Measurements from ENCODE around the gene FGF8.

The FGF8 gene

GRCh38 chr10:101779544-101780186 lies 3.8 kb upstream of the FGF8 start:
- ChIA-PET CTCF (interaction anchor here (1.0 to 10.7 kb wide), 23 partner anchors 7 to 566 kb away, joined by 3 to 331 read pairs (median 10); partner anchors contain the start of genes DPCD and POLL), POLR2A (interaction anchor here (0.7 kb wide), 1 partner anchor 177 kb away, joined by 3 read pairs; no protein-coding TSS in a partner anchor)
- peak; percentile 88 for TF ChIP-seq CTCF (IDR thresholded peaks at IDR 0.05; ENCODE audit: control extremely low read depth, extremely low read depth, low read depth, missing control alignments)
- peak; percentile 89 for DNase-seq (ENCODE audit: extremely low spot score)

GRCh38 chr10:101778781-101779543 lies 3.0 kb upstream of the FGF8 start:
- no peak for TF ChIP-seq CTCF (IDR thresholded peaks at IDR 0.05; ENCODE audit: control extremely low read depth, extremely low read depth, low read depth, missing control alignments)
- CTCF ChIA-PET: interaction anchor here (0.7 to 10.7 kb wide), 8 partner anchors 10 to 565 kb away, joined by 3 to 331 read pairs (median 3); no protein-coding TSS in a partner anchor
- POLR2A ChIA-PET: interaction anchor here (0.7 kb wide), 1 partner anchor 176 kb away, joined by 3 read pairs; no protein-coding TSS in a partner anchor
- peak; percentile 54 for DNase-seq (ENCODE audit: extremely low spot score)

- ChIA-PET CTCF (interaction anchor here (0.7 to 10.7 kb wide), 7 partner anchors 9 to 564 kb away, joined by 3 to 331 read pairs (median 3); no protein-coding TSS in a partner anchor), POLR2A (no interaction called here)
- no peak for TF ChIP-seq CTCF (IDR thresholded peaks at IDR 0.05; ENCODE audit: control extremely low read depth, extremely low read depth, low read depth, missing control alignments)
- no peak for DNase-seq (ENCODE audit: extremely low spot score)
These were observed 2.4 kb upstream of the FGF8 start for GRCh38 chr10:101778151-101778780.

GRCh38 chr10:101777619-101778145 lies 1.8 kb upstream of the FGF8 start:
- DNase-seq (ENCODE audit: extremely low spot score): no peak
- ChIA-PET POLR2A (no interaction called here), CTCF (interaction anchor here (2.0 to 10.7 kb wide), 2 partner anchors 9 to 172 kb away, joined by 10 to 331 read pairs; no protein-coding TSS in a partner anchor)
- no peak for TF ChIP-seq CTCF (IDR thresholded peaks at IDR 0.05; ENCODE audit: control extremely low read depth, extremely low read depth, low read depth, missing control alignments)

- DNase-seq (ENCODE audit: extremely low spot score): no peak
- CTCF ChIA-PET: interaction anchor here (10.7 kb wide), 1 partner anchor 170 kb away, joined by 331 read pairs; no protein-coding TSS in a partner anchor
- TF ChIP-seq CTCF (IDR thresholded peaks at IDR 0.05; ENCODE audit: control extremely low read depth, extremely low read depth, low read depth, missing control alignments): no peak
- POLR2A ChIA-PET: no interaction called here
These were observed 375 bp upstream of the FGF8 start for GRCh38 chr10:101776161-101776817.

Data from GM10248 (cell line).